ENCODE results near the gene KLHL40.
"Not testable (repeated sequence)": the region's sequence is repeated elsewhere in the genome, so short reads cannot be mapped to it uniquely, and the experiment has no call there.

The KLHL40 gene

GRCh38 chr3:42711491-42712343, 26.4 kb downstream of the KLHL40 start:
- H3K4me3 ChIP-seq (ENCODE audit: low read length), result no peak overlapping the region
- H3K9me3 ChIP-seq (ENCODE audit: control insufficient read depth, low read length), result no peaks in the 10 kb centered on the region
- H3K36me3 ChIP-seq (ENCODE audit: control insufficient read depth, insufficient read depth, low read length, severe bottlenecking), result no peaks in the 10 kb centered on the region
- H3K27me3 ChIP-seq (replicated peaks; ENCODE audit: control insufficient read depth, insufficient read depth, low read length), result peaks cover 33% of the 10 kb centered on the region
- H3K9ac ChIP-seq (ENCODE audit: low read length), result no peak overlapping the region
- no peaks in the 10 kb centered on the region for H3K4me1 ChIP-seq (ENCODE audit: control insufficient read depth, insufficient read depth, low read length)
- no peak for DNase-seq (ENCODE audit: low read depth)

DNA sequence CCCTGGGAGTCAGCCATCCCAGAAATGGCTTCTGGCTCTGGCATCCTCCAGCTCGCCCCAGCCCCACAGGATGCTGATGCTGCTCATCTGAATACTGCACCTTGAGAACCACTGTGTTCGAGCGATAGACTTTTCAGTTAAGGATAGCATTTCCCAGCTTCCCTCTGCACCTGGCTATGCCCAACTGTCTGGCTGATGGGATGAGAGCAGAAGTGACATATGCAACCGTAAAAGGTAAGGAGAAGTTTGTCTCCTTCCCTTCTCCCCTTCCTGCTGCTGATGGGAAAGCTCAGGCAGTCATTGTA, 27.0 kb downstream of the KLHL40 start:
- Histone ChIP-seq H3K36me3 (ENCODE audit: control insufficient read depth, insufficient read depth, low read length, severe bottlenecking) (no peaks in the 10 kb centered on the region), H3K9me3 (ENCODE audit: control insufficient read depth, low read length) (no peaks in the 10 kb centered on the region), H3K9ac (ENCODE audit: low read length) (no peak overlapping the region), H3K4me3 (ENCODE audit: low read length) (no peak overlapping the region), H3K4me1 (ENCODE audit: control insufficient read depth, insufficient read depth, low read length) (no peaks in the 10 kb centered on the region), H3K27me3 (replicated peaks; ENCODE audit: control insufficient read depth, insufficient read depth, low read length) (peaks cover 27% of the 10 kb centered on the region)
- no peak for DNase-seq (ENCODE audit: low read depth)

GRCh38 chr3:42712688-42713372, 27.5 kb downstream of the KLHL40 start:
- H3K36me3 ChIP-seq (ENCODE audit: control insufficient read depth, insufficient read depth, low read length, severe bottlenecking), result no peaks in the 10 kb centered on the region

GRCh38 chr3:42713747-42714146, 28.4 kb downstream of the KLHL40 start:
- no peaks in the 10 kb centered on the region for H3K36me3 ChIP-seq (ENCODE audit: control insufficient read depth, insufficient read depth, low read length, severe bottlenecking)
- H3K4me3 ChIP-seq (ENCODE audit: low read length), result no peak overlapping the region
- H3K9ac ChIP-seq (ENCODE audit: low read length), result no peak overlapping the region
- peaks cover 21% of the 10 kb centered on the region for H3K27me3 ChIP-seq (replicated peaks; ENCODE audit: control insufficient read depth, insufficient read depth, low read length)
- H3K4me1 ChIP-seq (ENCODE audit: control insufficient read depth, insufficient read depth, low read length), result no peaks in the 10 kb centered on the region
- no peak for DNase-seq (ENCODE audit: low read depth)
- H3K9me3 ChIP-seq (ENCODE audit: control insufficient read depth, low read length), result no peaks in the 10 kb centered on the region

More at GRCh38 chr3:42712688-42713372, 27.5 kb downstream of the KLHL40 start:
- peaks cover 22% of the 10 kb centered on the region for H3K27me3 ChIP-seq (replicated peaks; ENCODE audit: control insufficient read depth, insufficient read depth, low read length)
- no peak overlapping the region for H3K4me3 ChIP-seq (ENCODE audit: low read length)
- DNase-seq (ENCODE audit: low read depth), result no peak
- no peaks in the 10 kb centered on the region for H3K9me3 ChIP-seq (ENCODE audit: control insufficient read depth, low read length)
- no peak overlapping the region for H3K9ac ChIP-seq (ENCODE audit: low read length)
- H3K4me1 ChIP-seq (ENCODE audit: control insufficient read depth, insufficient read depth, low read length), result no peaks in the 10 kb centered on the region

GRCh38 chr3:42714171-42714852, 29.0 kb downstream of the KLHL40 start:
- Histone ChIP-seq H3K36me3 (ENCODE audit: control insufficient read depth, insufficient read depth, low read length, severe bottlenecking) (no peaks in the 10 kb centered on the region), H3K4me3 (ENCODE audit: low read length) (no peak overlapping the region), H3K9ac (ENCODE audit: low read length) (no peak overlapping the region), H3K4me1 (ENCODE audit: control insufficient read depth, insufficient read depth, low read length) (no peaks in the 10 kb centered on the region), H3K9me3 (ENCODE audit: control insufficient read depth, low read length) (no peaks in the 10 kb centered on the region), H3K27me3 (replicated peaks; ENCODE audit: control insufficient read depth, insufficient read depth, low read length) (peaks cover 21% of the 10 kb centered on the region)
- DNase-seq (ENCODE audit: low read depth), result no peak

DNA sequence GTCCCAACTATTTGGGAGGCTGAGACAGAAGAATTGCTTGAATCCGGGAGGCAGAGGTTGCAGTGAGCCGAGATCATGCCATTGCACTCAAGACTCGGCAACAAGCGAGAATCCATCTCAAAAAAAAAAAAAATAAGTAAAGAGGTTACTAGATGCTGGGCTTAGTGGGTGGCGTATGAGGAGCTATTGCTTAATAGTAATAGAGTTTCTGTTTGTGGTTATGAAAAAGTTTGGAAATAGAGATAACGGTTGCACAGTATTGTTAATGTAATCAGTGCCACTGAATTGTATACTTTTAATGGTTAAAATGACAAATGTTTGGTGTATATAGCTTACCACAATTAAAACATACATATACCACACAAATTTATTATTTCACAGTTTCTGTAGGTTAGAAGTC, 32.0 kb downstream of the KLHL40 start:
- H3K9ac ChIP-seq (ENCODE audit: low read length), result no peak overlapping the region

DNA sequence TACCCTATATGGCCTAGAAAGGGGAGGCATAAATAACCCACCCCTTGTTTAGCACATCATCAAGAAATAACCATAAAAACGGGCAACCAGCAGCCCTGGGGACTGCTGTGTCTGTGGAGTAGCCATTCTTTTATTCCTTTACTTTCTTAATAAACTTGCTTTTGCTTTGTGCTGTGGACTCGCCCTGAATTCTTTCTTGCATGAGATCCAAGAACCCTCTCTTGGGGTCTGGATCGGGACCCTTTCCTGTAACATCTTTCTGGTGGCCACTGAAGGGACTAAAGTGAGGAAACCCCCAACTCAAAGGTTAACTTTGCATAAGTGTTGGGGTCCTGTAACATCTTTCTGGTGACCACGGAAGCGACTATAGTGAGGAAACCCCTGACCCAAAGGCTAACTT, 33.0 kb downstream of the KLHL40 start:
- H3K27me3 ChIP-seq (replicated peaks; ENCODE audit: control insufficient read depth, insufficient read depth, low read length), result peaks cover 7% of the 10 kb centered on the region
- H3K9ac ChIP-seq (ENCODE audit: low read length), result no peak overlapping the region
- H3K36me3 ChIP-seq (ENCODE audit: control insufficient read depth, insufficient read depth, low read length, severe bottlenecking), result no peaks in the 10 kb centered on the region
- DNase-seq (ENCODE audit: low read depth), result no peak
- H3K9me3 ChIP-seq (ENCODE audit: control insufficient read depth, low read length), result no peaks in the 10 kb centered on the region
- H3K4me3 ChIP-seq (ENCODE audit: low read length), result no peak overlapping the region
- H3K4me1 ChIP-seq (ENCODE audit: control insufficient read depth, insufficient read depth, low read length), result no peaks in the 10 kb centered on the region

More for the DNA sequence above, 32.0 kb downstream of the KLHL40 start:
- Histone ChIP-seq H3K4me3 (ENCODE audit: low read length) (no peak overlapping the region), H3K27me3 (replicated peaks; ENCODE audit: control insufficient read depth, insufficient read depth, low read length) (peaks cover 14% of the 10 kb centered on the region), H3K36me3 (ENCODE audit: control insufficient read depth, insufficient read depth, low read length, severe bottlenecking) (no peaks in the 10 kb centered on the region), H3K9me3 (ENCODE audit: control insufficient read depth, low read length) (no peaks in the 10 kb centered on the region), H3K4me1 (ENCODE audit: control insufficient read depth, insufficient read depth, low read length) (no peaks in the 10 kb centered on the region)
- no peak for DNase-seq (ENCODE audit: low read depth)

- no peaks in the 10 kb centered on the region for H3K36me3 ChIP-seq (ENCODE audit: control insufficient read depth, insufficient read depth, low read length, severe bottlenecking)
- H3K9me3 ChIP-seq (ENCODE audit: control insufficient read depth, low read length), result no peaks in the 10 kb centered on the region
- no peak overlapping the region for H3K4me3 ChIP-seq (ENCODE audit: low read length)
Measured at GRCh38 chr3:42719002-42719401, 33.7 kb downstream of the KLHL40 start.

GRCh38 chr3:42720126-42720525, 34.8 kb downstream of the KLHL40 start:
- DNase-seq (ENCODE audit: low read depth), result no peak
- H3K4me1 ChIP-seq (ENCODE audit: control insufficient read depth, insufficient read depth, low read length), result no peaks in the 10 kb centered on the region
- H3K4me3 ChIP-seq (ENCODE audit: low read length), result no peak overlapping the region
- no peaks in the 10 kb centered on the region for H3K27me3 ChIP-seq (replicated peaks; ENCODE audit: control insufficient read depth, insufficient read depth, low read length)
- no peak overlapping the region for H3K9ac ChIP-seq (ENCODE audit: low read length)
- H3K36me3 ChIP-seq (ENCODE audit: control insufficient read depth, insufficient read depth, low read length, severe bottlenecking), result no peaks in the 10 kb centered on the region
- no peaks in the 10 kb centered on the region for H3K9me3 ChIP-seq (ENCODE audit: control insufficient read depth, low read length)

More at GRCh38 chr3:42719002-42719401, 33.7 kb downstream of the KLHL40 start:
- Histone ChIP-seq H3K4me1 (ENCODE audit: control insufficient read depth, insufficient read depth, low read length) (no peaks in the 10 kb centered on the region), H3K27me3 (replicated peaks; ENCODE audit: control insufficient read depth, insufficient read depth, low read length) (peaks cover 5% of the 10 kb centered on the region), H3K9ac (ENCODE audit: low read length) (no peak overlapping the region)
- no peak for DNase-seq (ENCODE audit: low read depth)

GRCh38 chr3:42721690-42722089, 36.4 kb downstream of the KLHL40 start:
- no peaks in the 10 kb centered on the region for H3K4me1 ChIP-seq (ENCODE audit: control insufficient read depth, insufficient read depth, low read length)
- no peaks in the 10 kb centered on the region for H3K9me3 ChIP-seq (ENCODE audit: control insufficient read depth, low read length)
- no peak overlapping the region for H3K9ac ChIP-seq (ENCODE audit: low read length)
- DNase-seq (ENCODE audit: low read depth), result no peak
- H3K36me3 ChIP-seq (ENCODE audit: control insufficient read depth, insufficient read depth, low read length, severe bottlenecking), result no peaks in the 10 kb centered on the region
- no peak overlapping the region for H3K4me3 ChIP-seq (ENCODE audit: low read length)
- no peaks in the 10 kb centered on the region for H3K27me3 ChIP-seq (replicated peaks; ENCODE audit: control insufficient read depth, insufficient read depth, low read length)

- not testable (repeated sequence) for H3K9ac ChIP-seq (ENCODE audit: low read length); H3K27me3 ChIP-seq (replicated peaks; ENCODE audit: control insufficient read depth, insufficient read depth, low read length); H3K36me3 ChIP-seq (ENCODE audit: control insufficient read depth, insufficient read depth, low read length, severe bottlenecking); DNase-seq (ENCODE audit: low read depth); H3K4me3 ChIP-seq (ENCODE audit: low read length); H3K9me3 ChIP-seq (ENCODE audit: control insufficient read depth, low read length); H3K4me1 ChIP-seq (ENCODE audit: control insufficient read depth, insufficient read depth, low read length)
Measured at GRCh38 chr3:42722442-42722841, 37.1 kb downstream of the KLHL40 start.

All from adipocyte (in vitro differentiated cells).